H9 (cell line): ENCODE data around the gene ZNF385D. TPM values are rescaled to one million over a fixed set of nuclear protein-coding genes. Genes with fewer than 3 reads are reported as not detected.

Experiments used
- DNase-seq: peaks from one replicate; pipeline ENCODE4 v3.0.0-alpha.2; 2017
- H2AFZ ChIP-seq: one replicate; pipeline ENCODE4 v1.6.1; 2013; ENCODE audit warnings: mild to moderate bottlenecking, low read length, control low read depth, moderate library complexity
- H2AK5ac ChIP-seq: 2 replicates; pipeline ENCODE4 v1.6.1; 2013; ENCODE audit warnings: low read length, control low read depth, mixed read lengths; ENCODE audit not compliant: insufficient read length
- H2BK120ac ChIP-seq: one replicate; pipeline ENCODE4 v1.6.1; 2013; ENCODE audit warnings: low read depth, mild to moderate bottlenecking, low read length, control low read depth, inconsistent platforms; ENCODE audit not compliant: poor library complexity, severe bottlenecking
- H2BK12ac ChIP-seq: 2 replicates; pipeline ENCODE4 v1.6.1; 2013; ENCODE audit warnings: low read length, control low read depth, mixed read lengths, low read depth; ENCODE audit not compliant: insufficient read length
- H2BK15ac ChIP-seq: 2 replicates; pipeline ENCODE4 v1.6.1; 2013; ENCODE audit warnings: low read depth, low read length, control low read depth
- H2BK20ac ChIP-seq: one replicate; pipeline ENCODE4 v1.6.1; 2013; ENCODE audit warnings: low read depth, mild to moderate bottlenecking, low read length, control low read depth, inconsistent platforms; ENCODE audit not compliant: poor library complexity, severe bottlenecking
- H2BK5ac ChIP-seq: 2 replicates; pipeline ENCODE4 v1.6.1; 2013; ENCODE audit warnings: low read length, control low read depth, mixed read lengths; ENCODE audit not compliant: insufficient read length
- H3K14ac ChIP-seq: 2 replicates; pipeline ENCODE4 v1.6.1; 2013; ENCODE audit warnings: low read length, control low read depth; ENCODE audit not compliant: insufficient read depth
- H3K18ac ChIP-seq: 2 replicates; pipeline ENCODE4 v1.6.1; 2013; ENCODE audit warnings: low read depth, mild to moderate bottlenecking, mixed read lengths, low read length, control low read depth; ENCODE audit not compliant: insufficient read length
- H3K23ac ChIP-seq: 2 replicates; pipeline ENCODE4 v1.6.1; 2013; ENCODE audit warnings: low read length, control low read depth, mixed read lengths, low read depth; ENCODE audit not compliant: insufficient read length
- H3K23me2 ChIP-seq: 2 replicates; pipeline ENCODE4 v1.6.1; 2013; ENCODE audit warnings: low read depth, mild to moderate bottlenecking, mixed read lengths, low read length, control low read depth; ENCODE audit not compliant: insufficient read length, poor library complexity, severe bottlenecking
- H3K27ac ChIP-seq: 2 replicates; pipeline ENCODE4 v1.5.1; 2013; ENCODE audit warnings: low read length, control low read depth, mixed read lengths, low read depth; ENCODE audit not compliant: insufficient read length
- H3K27me3 ChIP-seq: 2 replicates; pipeline ENCODE4 v1.6.1; 2013; ENCODE audit warnings: low read length, control low read depth, inconsistent platforms; ENCODE audit not compliant: insufficient read depth
- H3K4ac ChIP-seq: 2 replicates; pipeline ENCODE4 v1.6.1; 2013; ENCODE audit warnings: low read depth, mild to moderate bottlenecking, control low read depth, inconsistent platforms, low read length, moderate library complexity
- H3K4me1 ChIP-seq: 2 replicates; pipeline ENCODE4 v1.6.1; 2013; ENCODE audit warnings: low read length, control low read depth, inconsistent platforms; ENCODE audit not compliant: insufficient read depth
- H3K4me2 ChIP-seq: 2 replicates; pipeline ENCODE4 v1.6.1; 2013; ENCODE audit warnings: low read length, control low read depth, mixed read lengths; ENCODE audit not compliant: insufficient read length, insufficient read depth
- H3K56ac ChIP-seq: 2 replicates; pipeline ENCODE4 v1.6.1; 2013; ENCODE audit warnings: low read depth, mild to moderate bottlenecking, mixed read lengths, low read length, control low read depth; ENCODE audit not compliant: insufficient read length
- H3K79me1 ChIP-seq: 2 replicates; pipeline ENCODE4 v1.6.1; 2013; ENCODE audit warnings: low read depth, mild to moderate bottlenecking, moderate library complexity, low read length, control low read depth, inconsistent platforms; ENCODE audit not compliant: insufficient read depth, poor library complexity, severe bottlenecking
- H3K79me2 ChIP-seq: 2 replicates; pipeline ENCODE4 v1.6.1; 2013; ENCODE audit warnings: low read length, control low read depth, inconsistent platforms; ENCODE audit not compliant: insufficient read depth
- H3K9ac ChIP-seq: 2 replicates; pipeline ENCODE4 v1.6.1; 2013; ENCODE audit warnings: low read length, control low read depth, mixed read lengths; ENCODE audit not compliant: insufficient read length; ENCODE audit errors: extremely low read depth
- H3K9me3 ChIP-seq: one replicate; pipeline ENCODE4 v1.6.1; 2013; ENCODE audit warnings: low read depth, low read length, inconsistent platforms; ENCODE audit not compliant: control insufficient read depth
- H3T11ph ChIP-seq: one replicate; pipeline ENCODE4 v1.6.1; 2013; ENCODE audit warnings: mild to moderate bottlenecking, low read length, control low read depth, inconsistent platforms
- H4K20me1 ChIP-seq: one replicate; pipeline ENCODE4 v1.6.1; 2013; ENCODE audit not compliant: control insufficient read depth, insufficient read length, insufficient read depth
- H4K5ac ChIP-seq: 2 replicates; pipeline ENCODE4 v1.6.1; 2013; ENCODE audit warnings: low read depth, mild to moderate bottlenecking, mixed read lengths, low read length, control low read depth; ENCODE audit not compliant: insufficient read length
- H4K8ac ChIP-seq: replicated peaks from 2 replicates; pipeline ENCODE4 v1.6.1; 2013; ENCODE audit warnings: low read length, control low read depth, mixed read lengths, low read depth; ENCODE audit not compliant: insufficient read length
- H4K91ac ChIP-seq: 2 replicates; pipeline ENCODE4 v1.6.1; 2013; ENCODE audit warnings: low read depth, mild to moderate bottlenecking, moderate library complexity, mixed read lengths, low read length, control low read depth; ENCODE audit not compliant: insufficient read length
- H3K27ac Mint-ChIP-seq, 3 experiments: 2 replicates in 2 of 3; 3 replicates in 1 of 3; pipeline ENCODE4 v1.8.0; 2020 to 2021; ENCODE audit warnings: mixed read lengths in 3 of 3, mild to moderate bottlenecking in 1 of 3, moderate library complexity in 1 of 3
- H3K27me3 Mint-ChIP-seq: 2 replicates; pipeline ENCODE4 v1.8.0; 2021; ENCODE audit warnings: low read depth, mild to moderate bottlenecking, moderate library complexity, mixed read lengths
- H3K36me3 Mint-ChIP-seq, 3 experiments: 2 replicates in 2 of 3; 3 replicates in 1 of 3; pipeline ENCODE4 v1.8.0; 2020 to 2021; ENCODE audit warnings: low read depth in 3 of 3, mixed read lengths in 3 of 3; ENCODE audit not compliant: insufficient read depth in 1 of 3
- H3K4me1 Mint-ChIP-seq, 2 experiments: 2 replicates each; pipeline ENCODE4 v1.8.0; 2020; ENCODE audit warnings: mixed read lengths in 2 of 2
- H3K4me3 Mint-ChIP-seq, 2 experiments: 2 replicates in 1 of 2; 3 replicates in 1 of 2; pipeline ENCODE4 v1.8.0; 2020 to 2021; ENCODE audit warnings: mild to moderate bottlenecking in 2 of 2, mixed read lengths in 2 of 2, moderate library complexity in 1 of 2
- H3K9me3 Mint-ChIP-seq, 2 experiments: 2 replicates in 1 of 2; 3 replicates in 1 of 2; pipeline ENCODE4 v1.8.0; 2020; ENCODE audit warnings: mild to moderate bottlenecking in 2 of 2, mixed read lengths in 2 of 2, moderate library complexity in 1 of 2
- WGBS: extraction: QIAGEN DNeasy Blood & Tissue Kit; methylation state at CpG from one replicate; pipeline ENCODE4 v1.1.7; 2013; ENCODE audit warnings: missing lambda C conversion rate, low lambda C conversion rate, mixed read lengths; ENCODE audit not compliant: insufficient read length; ENCODE audit errors: extremely low coverage; 5-methylcytosine and 5-hydroxymethylcytosine counted together
- total RNA-seq: library from RNA; stranded (reverse); gene quantifications from 2 replicates; pipeline ENCODE4 v1.2.1, GENCODE V29; 2021
- TF ChIP-seq, protein P1 (sequence below): fragments of 200-600 bp; sonication (generic); conservative IDR thresholded peaks from 3 replicates; pipeline ENCODE4 v1.8.0; 2021; ENCODE audit warnings: antibody characterized with exemption, mild to moderate bottlenecking

Gene ZNF385D
- total RNA-seq, 1 experiment from 2014 or later, result 1.5 TPM

DNA sequence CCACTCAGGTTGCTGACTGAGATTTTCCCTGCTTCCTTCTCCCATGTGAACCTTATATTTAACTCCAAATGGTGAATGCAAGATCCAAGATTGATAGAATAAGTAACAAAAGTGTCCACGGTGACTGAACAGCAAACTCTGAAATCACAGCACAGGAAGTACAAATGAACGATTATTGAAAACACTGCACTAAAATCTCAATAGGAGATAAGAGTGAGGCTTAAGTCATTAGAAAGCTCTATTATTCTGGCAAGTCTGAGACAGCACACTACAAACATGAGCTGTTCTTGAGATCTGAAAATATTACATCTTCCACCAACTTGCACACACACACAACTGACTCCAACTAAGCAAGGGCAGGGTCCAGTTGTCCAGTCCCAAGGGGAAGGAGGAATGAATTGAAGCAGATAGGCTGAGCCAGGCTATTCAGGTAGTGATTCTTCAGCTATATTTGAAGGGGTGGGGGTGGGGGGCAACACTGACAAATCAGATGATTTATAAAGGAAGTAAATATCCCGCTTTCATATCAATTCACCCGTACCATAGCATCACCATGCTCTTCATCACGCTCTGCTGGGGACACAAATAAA is 2.9 kb downstream of the ZNF385D start:
- TF ChIP-seq, protein P1, sequence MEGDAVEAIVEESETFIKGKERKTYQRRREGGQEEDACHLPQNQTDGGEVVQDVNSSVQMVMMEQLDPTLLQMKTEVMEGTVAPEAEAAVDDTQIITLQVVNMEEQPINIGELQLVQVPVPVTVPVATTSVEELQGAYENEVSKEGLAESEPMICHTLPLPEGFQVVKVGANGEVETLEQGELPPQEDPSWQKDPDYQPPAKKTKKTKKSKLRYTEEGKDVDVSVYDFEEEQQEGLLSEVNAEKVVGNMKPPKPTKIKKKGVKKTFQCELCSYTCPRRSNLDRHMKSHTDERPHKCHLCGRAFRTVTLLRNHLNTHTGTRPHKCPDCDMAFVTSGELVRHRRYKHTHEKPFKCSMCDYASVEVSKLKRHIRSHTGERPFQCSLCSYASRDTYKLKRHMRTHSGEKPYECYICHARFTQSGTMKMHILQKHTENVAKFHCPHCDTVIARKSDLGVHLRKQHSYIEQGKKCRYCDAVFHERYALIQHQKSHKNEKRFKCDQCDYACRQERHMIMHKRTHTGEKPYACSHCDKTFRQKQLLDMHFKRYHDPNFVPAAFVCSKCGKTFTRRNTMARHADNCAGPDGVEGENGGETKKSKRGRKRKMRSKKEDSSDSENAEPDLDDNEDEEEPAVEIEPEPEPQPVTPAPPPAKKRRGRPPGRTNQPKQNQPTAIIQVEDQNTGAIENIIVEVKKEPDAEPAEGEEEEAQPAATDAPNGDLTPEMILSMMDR, result no peak
- H3K4ac ChIP-seq, result no peak overlapping the region
- no peaks in the 10 kb centered on the region for H3K79me2 ChIP-seq
- H3K4me1 ChIP-seq, result no peaks in the 10 kb centered on the region
- no peak overlapping the region for H4K8ac ChIP-seq
- H3K56ac ChIP-seq, result no peak overlapping the region
- no peaks in the 10 kb centered on the region for H3K27me3 ChIP-seq
- H3K23ac ChIP-seq, result no peak overlapping the region
- H4K91ac ChIP-seq, result no peak overlapping the region
- H3K27ac ChIP-seq, result no peak overlapping the region
- H2BK120ac ChIP-seq, result no peak overlapping the region
- no peak overlapping the region for H3K18ac ChIP-seq
- H4K20me1 ChIP-seq, result no peaks in the 10 kb centered on the region
- Mint-ChIP-seq H3K4me3 (no peak overlapping the region), H3K27ac (no peak overlapping the region), H3K27me3 (peaks cover 23% of the 10 kb centered on the region), H3K4me1 (peaks cover 16 to 25% of the 10 kb centered on the region in 2 experiments), H3K9me3 (peaks cover 0 to 3% of the 10 kb centered on the region in 2 experiments; a peak in 1 of 5 replicates), H3K36me3 (no peaks in the 10 kb centered on the region; a peak in 1 of 7 replicates)
- H3K79me1 ChIP-seq, result no peaks in the 10 kb centered on the region
- WGBS, result no CpG with 5 or more reads among the region's 5 CpGs
- no peak overlapping the region for H2BK15ac ChIP-seq
- H3K4me2 ChIP-seq, result no peak overlapping the region
- no peak overlapping the region for H2AFZ ChIP-seq
- no peak overlapping the region for H2BK12ac ChIP-seq
- no peaks in the 10 kb centered on the region for H3K9me3 ChIP-seq
- H2BK20ac ChIP-seq, result no peak overlapping the region
- no peak overlapping the region for H4K5ac ChIP-seq
- H3K23me2 ChIP-seq, result peaks cover 2% of the 10 kb centered on the region
- no peak overlapping the region for H3T11ph ChIP-seq
- H2AK5ac ChIP-seq, result no peak overlapping the region
- H2BK5ac ChIP-seq, result no peak overlapping the region
- no peak for DNase-seq
- H3K9ac ChIP-seq, result no peak overlapping the region
- no peak overlapping the region for H3K14ac ChIP-seq
